ENCODE results near the gene VAMP1.

DNA sequence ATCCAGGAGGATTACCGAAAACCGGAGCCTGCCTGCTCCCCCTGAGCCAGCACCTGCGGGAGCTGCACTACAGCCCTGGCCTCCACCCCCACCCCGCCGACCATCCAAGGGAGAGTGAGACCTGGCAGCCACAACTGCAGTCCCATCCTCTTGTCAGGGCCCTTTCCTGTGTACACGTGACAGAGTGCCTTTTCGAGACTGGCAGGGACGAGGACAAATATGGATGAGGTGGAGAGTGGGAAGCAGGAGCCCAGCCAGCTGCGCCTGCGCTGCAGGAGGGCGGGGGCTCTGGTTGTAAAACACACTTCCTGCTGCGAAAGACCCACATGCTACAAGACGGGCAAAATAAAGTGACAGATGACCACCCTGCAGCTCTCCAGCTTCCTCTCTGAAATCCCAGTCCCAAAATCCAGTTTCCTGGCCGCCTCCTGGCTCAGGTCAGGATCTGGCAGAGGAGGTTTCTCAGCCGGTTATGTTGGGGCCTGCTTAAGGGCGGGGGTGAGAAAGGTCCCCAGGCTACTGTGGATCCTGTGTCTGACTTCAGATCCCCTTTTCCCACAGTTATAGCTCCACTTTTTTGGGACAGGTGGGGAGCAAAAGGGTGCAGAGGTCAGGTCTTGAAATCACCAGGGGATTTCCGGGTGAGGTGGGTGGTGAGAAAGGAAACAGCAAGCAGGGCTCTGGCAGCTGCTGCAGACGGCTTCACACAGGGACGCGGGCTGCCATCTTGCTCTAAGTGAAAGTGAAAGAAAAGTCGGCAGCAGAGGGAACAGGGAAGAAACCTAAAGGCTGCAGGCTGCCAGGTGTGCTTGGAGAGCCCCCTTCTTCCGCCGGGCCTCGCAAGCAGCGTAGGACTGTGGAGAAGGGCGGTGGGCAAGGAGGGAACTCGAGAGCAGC lies 18.9 kb downstream of the VAMP1 start, which contains the start of gene TAPBPL:
- TF ChIP-seq, protein P1, sequence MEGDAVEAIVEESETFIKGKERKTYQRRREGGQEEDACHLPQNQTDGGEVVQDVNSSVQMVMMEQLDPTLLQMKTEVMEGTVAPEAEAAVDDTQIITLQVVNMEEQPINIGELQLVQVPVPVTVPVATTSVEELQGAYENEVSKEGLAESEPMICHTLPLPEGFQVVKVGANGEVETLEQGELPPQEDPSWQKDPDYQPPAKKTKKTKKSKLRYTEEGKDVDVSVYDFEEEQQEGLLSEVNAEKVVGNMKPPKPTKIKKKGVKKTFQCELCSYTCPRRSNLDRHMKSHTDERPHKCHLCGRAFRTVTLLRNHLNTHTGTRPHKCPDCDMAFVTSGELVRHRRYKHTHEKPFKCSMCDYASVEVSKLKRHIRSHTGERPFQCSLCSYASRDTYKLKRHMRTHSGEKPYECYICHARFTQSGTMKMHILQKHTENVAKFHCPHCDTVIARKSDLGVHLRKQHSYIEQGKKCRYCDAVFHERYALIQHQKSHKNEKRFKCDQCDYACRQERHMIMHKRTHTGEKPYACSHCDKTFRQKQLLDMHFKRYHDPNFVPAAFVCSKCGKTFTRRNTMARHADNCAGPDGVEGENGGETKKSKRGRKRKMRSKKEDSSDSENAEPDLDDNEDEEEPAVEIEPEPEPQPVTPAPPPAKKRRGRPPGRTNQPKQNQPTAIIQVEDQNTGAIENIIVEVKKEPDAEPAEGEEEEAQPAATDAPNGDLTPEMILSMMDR (conservative IDR thresholded peaks at IDR 0.05; ENCODE audit: low read depth, low read length) = no peak
- TF ChIP-seq POLR2A (IDR thresholded peaks at IDR 0.05; ENCODE audit: low read depth, low read length) (peak; percentile 38; the same call in 1 of the 2 replicates), CEBPB (IDR thresholded peaks at IDR 0.05; ENCODE audit: low read depth, low read length) (no peak), SMC3 (IDR thresholded peaks at IDR 0.05; ENCODE audit: low read depth, low read length) (no peak), RCOR1 (IDR thresholded peaks at IDR 0.05; ENCODE audit: insufficient replicate concordance, low read length) (no peak), BHLHE40 (IDR thresholded peaks at IDR 0.05; ENCODE audit: low read depth, low read length) (peak; percentile 29; the same call in 1 of the 2 replicates), RFX5 (IDR thresholded peaks at IDR 0.05; ENCODE audit: low read depth, low read length) (no peak), MAZ (IDR thresholded peaks at IDR 0.05; ENCODE audit: borderline replicate concordance, low read depth, low read length) (no peak; the same call in 1 of the 2 replicates), MAFK (IDR thresholded peaks at IDR 0.05; ENCODE audit: low read depth, low read length) (no peak), MXI1 (IDR thresholded peaks at IDR 0.05; ENCODE audit: borderline replicate concordance, low read depth, low read length) (peak; percentile 85; the same call in 1 of the 2 replicates), RAD21 (IDR thresholded peaks at IDR 0.05; ENCODE audit: low read length) (no peak)
- TF ChIP-seq, protein P2, sequence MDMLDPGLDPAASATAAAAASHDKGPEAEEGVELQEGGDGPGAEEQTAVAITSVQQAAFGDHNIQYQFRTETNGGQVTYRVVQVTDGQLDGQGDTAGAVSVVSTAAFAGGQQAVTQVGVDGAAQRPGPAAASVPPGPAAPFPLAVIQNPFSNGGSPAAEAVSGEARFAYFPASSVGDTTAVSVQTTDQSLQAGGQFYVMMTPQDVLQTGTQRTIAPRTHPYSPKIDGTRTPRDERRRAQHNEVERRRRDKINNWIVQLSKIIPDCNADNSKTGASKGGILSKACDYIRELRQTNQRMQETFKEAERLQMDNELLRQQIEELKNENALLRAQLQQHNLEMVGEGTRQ (IDR thresholded peaks at IDR 0.05; ENCODE audit: low read depth, low read length) = peak; percentile 81
- TF ChIP-seq, protein P3, sequence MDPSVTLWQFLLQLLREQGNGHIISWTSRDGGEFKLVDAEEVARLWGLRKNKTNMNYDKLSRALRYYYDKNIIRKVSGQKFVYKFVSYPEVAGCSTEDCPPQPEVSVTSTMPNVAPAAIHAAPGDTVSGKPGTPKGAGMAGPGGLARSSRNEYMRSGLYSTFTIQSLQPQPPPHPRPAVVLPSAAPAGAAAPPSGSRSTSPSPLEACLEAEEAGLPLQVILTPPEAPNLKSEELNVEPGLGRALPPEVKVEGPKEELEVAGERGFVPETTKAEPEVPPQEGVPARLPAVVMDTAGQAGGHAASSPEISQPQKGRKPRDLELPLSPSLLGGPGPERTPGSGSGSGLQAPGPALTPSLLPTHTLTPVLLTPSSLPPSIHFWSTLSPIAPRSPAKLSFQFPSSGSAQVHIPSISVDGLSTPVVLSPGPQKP (IDR thresholded peaks at IDR 0.05; ENCODE audit: borderline replicate concordance, low read depth, low read length) = no peak
